Fibroblast of mammary gland (primary cell): ENCODE data around the gene CCDC24.

Experiments
- DNase-seq: peaks from one replicate; pipeline ENCODE4 v3.0.0-alpha.2; 2010; ENCODE audit warnings: low read depth
- H3K4me3 ChIP-seq: 2 replicates; pipeline ENCODE4 v1.5.1; 2011; ENCODE audit warnings: low read depth, mild to moderate bottlenecking, low read length, moderate library complexity; ENCODE audit not compliant: control insufficient read depth
- TF ChIP-seq, protein P1 (sequence below): conservative IDR thresholded peaks from 2 replicates; pipeline ENCODE4 v1.5.1; 2011; ENCODE audit warnings: low read depth, low read length, inconsistent platforms; ENCODE audit not compliant: control insufficient read depth, insufficient read depth

CCDC24 gene

GRCh38 chr1:43956234-43956633, 35.2 kb upstream of the CCDC24 start:
- H3K4me3 ChIP-seq: no peak overlapping the region
- TF ChIP-seq, protein P1, sequence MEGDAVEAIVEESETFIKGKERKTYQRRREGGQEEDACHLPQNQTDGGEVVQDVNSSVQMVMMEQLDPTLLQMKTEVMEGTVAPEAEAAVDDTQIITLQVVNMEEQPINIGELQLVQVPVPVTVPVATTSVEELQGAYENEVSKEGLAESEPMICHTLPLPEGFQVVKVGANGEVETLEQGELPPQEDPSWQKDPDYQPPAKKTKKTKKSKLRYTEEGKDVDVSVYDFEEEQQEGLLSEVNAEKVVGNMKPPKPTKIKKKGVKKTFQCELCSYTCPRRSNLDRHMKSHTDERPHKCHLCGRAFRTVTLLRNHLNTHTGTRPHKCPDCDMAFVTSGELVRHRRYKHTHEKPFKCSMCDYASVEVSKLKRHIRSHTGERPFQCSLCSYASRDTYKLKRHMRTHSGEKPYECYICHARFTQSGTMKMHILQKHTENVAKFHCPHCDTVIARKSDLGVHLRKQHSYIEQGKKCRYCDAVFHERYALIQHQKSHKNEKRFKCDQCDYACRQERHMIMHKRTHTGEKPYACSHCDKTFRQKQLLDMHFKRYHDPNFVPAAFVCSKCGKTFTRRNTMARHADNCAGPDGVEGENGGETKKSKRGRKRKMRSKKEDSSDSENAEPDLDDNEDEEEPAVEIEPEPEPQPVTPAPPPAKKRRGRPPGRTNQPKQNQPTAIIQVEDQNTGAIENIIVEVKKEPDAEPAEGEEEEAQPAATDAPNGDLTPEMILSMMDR: no peak
- no peak for DNase-seq

DNA sequence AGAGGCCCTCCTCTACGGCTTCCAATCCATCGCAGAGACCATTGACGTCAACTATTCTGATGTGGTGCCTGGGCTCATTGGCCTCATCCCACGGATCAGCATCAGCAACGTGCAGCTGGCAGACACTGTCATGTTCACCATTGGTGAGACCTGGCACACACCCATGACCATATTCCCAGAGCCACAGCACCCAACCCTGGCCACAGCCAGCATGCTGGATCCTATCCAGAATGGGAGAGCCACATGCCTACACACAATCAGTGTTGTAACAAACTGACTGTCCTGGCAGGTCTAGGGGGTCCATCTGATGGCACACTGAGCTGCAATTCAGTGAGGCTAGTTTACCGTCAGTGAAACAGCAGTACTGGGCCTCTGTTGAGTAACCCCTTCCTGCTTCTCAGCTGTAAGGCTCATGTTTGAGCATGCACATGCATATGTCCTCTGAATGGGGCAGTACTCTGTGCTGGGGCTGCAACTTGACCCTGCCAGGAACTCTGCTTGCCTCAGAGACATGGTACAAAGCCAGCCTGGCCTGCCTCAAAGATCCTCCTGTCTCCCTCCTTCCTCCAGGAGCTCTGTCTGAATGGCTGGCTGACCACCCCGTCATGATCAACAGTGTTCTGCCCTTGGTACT, 33.9 kb upstream of the CCDC24 start:
- TF ChIP-seq, protein P1: no peak
- H3K4me3 ChIP-seq: no peak overlapping the region
- no peak for DNase-seq

DNA sequence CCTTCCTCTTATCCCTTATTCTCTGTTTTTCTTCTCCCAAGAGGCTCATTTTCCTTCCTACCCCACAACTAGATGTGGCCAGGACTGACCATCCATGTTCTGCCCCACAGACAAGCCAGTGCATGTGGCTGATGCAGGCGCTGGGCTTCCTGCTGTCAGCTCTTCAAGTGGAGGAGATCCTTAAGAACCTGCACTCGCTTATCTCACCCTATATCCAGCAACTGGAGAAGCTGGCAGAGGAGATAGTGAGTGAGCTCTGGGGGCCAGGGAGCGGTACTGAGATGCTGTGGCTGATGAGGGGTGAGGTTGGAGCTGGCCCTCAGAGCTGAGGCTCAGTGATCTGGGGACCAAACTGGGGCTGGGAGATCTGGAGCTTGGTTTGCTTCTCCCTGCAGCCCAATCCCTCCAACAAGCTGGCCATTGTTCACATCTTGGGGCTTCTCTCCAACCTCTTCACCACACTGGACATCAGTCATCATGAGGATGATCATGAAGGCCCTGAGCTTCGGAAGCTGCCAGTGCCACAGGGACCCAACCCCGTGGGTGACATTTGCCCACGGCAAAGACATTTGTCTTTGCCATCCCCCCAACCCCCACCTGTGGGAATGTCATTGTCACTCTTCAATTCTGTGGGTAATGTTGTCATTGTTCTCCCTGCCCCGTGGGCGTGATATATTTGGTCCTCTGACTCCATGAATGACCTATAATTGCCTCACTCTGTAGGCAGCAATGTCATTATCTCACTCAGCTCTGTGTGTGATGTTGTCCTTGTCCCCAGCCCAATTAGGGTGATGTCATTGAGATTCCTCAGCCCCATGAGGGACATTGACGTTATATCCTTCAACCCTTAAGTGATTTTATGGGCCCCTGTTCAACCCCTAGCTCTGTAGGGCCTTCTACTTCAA, 32.8 kb upstream of the CCDC24 start:
- TF ChIP-seq, protein P1: no peak
- no peak overlapping the region for H3K4me3 ChIP-seq
- DNase-seq: no peak

DNA sequence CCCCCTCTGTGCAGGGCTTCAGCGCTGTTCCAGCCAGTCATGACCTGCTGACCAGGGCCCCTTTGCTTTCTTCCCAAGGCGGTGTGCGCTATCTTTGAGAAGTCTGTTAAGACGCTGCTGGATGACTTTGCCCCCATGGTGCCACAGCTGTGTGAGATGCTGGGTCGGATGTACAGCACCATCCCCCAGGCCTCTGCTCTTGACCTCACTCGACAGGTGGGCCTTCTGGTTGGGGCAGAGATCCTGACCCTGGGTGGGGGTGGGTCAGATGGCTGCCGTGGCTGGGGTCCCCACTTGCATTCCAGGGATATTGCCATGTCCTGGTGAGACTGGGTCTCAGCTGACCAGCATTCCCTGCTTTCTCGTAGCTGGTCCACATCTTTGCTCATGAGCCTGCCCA, 30.6 kb upstream of the CCDC24 start:
- DNase-seq: no peak
- TF ChIP-seq, protein P1: no peak
- H3K4me3 ChIP-seq: no peak overlapping the region

DNA sequence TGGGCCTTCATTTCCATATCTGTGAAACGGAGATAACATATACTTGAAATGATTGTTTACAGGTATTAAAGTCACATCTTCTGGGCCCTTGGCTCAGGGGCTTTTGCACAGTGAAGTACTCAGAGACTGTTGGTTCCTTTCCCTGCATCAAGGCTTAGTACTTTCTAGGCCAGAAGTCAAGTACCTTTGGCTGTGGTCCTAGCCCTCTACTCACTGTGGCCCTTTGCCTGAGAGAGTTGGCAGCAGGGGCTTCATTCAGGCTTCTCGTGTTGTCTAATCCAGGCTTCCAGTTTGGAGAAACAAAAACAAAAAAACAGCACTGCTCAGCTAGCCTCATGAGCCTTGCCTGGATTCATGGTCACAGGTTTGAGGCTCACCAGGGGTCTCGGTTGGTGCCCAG, 29.7 kb upstream of the CCDC24 start:
- TF ChIP-seq, protein P1: no peak
- no peak for DNase-seq
- H3K4me3 ChIP-seq: no peak overlapping the region

- H3K4me3 ChIP-seq: no peak overlapping the region
- TF ChIP-seq, protein P1: no peak
- DNase-seq: no peak
Measured at GRCh38 chr1:43962324-43962723, 29.1 kb upstream of the CCDC24 start.

- TF ChIP-seq, protein P1: no peak
Measured at GRCh38 chr1:43963006-43963405, 28.4 kb upstream of the CCDC24 start.

More at GRCh38 chr1:43963006-43963405, 28.4 kb upstream of the CCDC24 start:
- DNase-seq: no peak
- H3K4me3 ChIP-seq: no peak overlapping the region
